WTC11 (cell line): ENCODE measurements around the gene CLEC16A.

Experiments
- CBFB ChIP-seq: sonication (generic); formaldehyde crosslinking; IDR thresholded peaks from 2 replicates; pipeline ENCODE4 v1.8.1; 2022; ENCODE audit warnings: mild to moderate bottlenecking, low read depth, missing genetic modification reagents
- ESRRA ChIP-seq: sonication (generic); formaldehyde crosslinking; IDR thresholded peaks from 2 replicates; pipeline ENCODE4 v1.8.1; 2022; ENCODE audit warnings: mild to moderate bottlenecking, missing genetic modification reagents, borderline replicate concordance
- GABPB1 ChIP-seq: sonication (generic); formaldehyde crosslinking; IDR thresholded peaks from 2 replicates; pipeline ENCODE4 v1.8.1; 2023; ENCODE audit warnings: mild to moderate bottlenecking, missing genetic modification reagents
- GTF2I ChIP-seq: fragments of 250-450 bp; sonication (Bioruptor Pico); conservative IDR thresholded peaks from 2 replicates; pipeline ENCODE4 v1.4.0; 2021; ENCODE audit warnings: mild to moderate bottlenecking
- KAT7 ChIP-seq: sonication (generic); formaldehyde crosslinking; IDR thresholded peaks from 2 replicates; pipeline ENCODE4 v1.8.1; 2023; ENCODE audit warnings: missing genetic modification reagents, mild to moderate bottlenecking, borderline replicate concordance
- NFE2L1 ChIP-seq: sonication (generic); formaldehyde crosslinking; IDR thresholded peaks from 2 replicates; pipeline ENCODE4 v1.8.1; 2023; ENCODE audit warnings: missing genetic modification reagents
- TP53 ChIP-seq: sonication (generic); formaldehyde crosslinking; IDR thresholded peaks from 2 replicates; pipeline ENCODE4 v1.8.1; 2023; ENCODE audit warnings: mild to moderate bottlenecking, missing genetic modification reagents
- ZNF416 ChIP-seq: fragments of 250-450 bp; sonication (Bioruptor Pico); IDR thresholded peaks from 2 replicates; pipeline ENCODE4 v1.9.0; 2021; ENCODE audit warnings: mild to moderate bottlenecking, inconsistent platforms
- TF ChIP-seq, protein P1 (sequence below): fragments of 200-600 bp; IDR thresholded peaks from 2 replicates; pipeline ENCODE4 v1.8.0; 2022; ENCODE audit warnings: antibody characterized with exemption
- TF ChIP-seq, protein P2 (sequence below): sonication (generic); formaldehyde crosslinking; IDR thresholded peaks from 2 replicates; pipeline ENCODE4 v1.8.1; 2023; ENCODE audit warnings: mild to moderate bottlenecking, missing genetic modification reagents
- TF ChIP-seq, protein P3 (sequence below): fragments of 250-450 bp; sonication (Bioruptor Pico); conservative IDR thresholded peaks from 2 replicates; pipeline ENCODE4 v1.9.0; 2021; ENCODE audit warnings: mild to moderate bottlenecking
- TF ChIP-seq, protein P4 (sequence below): sonication (generic); formaldehyde crosslinking; IDR thresholded peaks from 2 replicates; pipeline ENCODE4 v1.8.0; 2022; ENCODE audit warnings: mild to moderate bottlenecking, missing genetic modification reagents

DNA sequence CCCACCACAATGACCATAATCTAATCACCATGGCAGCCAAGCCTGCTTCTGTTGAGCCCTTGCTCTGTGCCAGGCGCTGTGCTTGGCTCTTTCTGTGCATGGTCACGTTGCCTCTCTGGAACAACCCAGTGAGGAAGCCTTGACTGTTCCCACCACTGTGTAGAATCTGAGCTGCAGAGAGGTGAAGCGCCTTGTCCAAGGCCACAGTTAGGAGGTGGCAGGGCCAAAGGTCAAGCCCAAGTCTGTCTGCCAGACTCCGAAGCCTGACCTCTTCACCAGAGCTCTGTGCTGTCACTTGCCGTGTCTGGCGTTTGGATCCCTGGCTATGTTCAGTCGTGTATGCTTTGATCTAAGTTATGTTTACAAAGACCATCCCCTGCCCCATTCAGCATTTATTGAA is 10.5 kb downstream of the CLEC16A start:
- TF ChIP-seq, protein P1, sequence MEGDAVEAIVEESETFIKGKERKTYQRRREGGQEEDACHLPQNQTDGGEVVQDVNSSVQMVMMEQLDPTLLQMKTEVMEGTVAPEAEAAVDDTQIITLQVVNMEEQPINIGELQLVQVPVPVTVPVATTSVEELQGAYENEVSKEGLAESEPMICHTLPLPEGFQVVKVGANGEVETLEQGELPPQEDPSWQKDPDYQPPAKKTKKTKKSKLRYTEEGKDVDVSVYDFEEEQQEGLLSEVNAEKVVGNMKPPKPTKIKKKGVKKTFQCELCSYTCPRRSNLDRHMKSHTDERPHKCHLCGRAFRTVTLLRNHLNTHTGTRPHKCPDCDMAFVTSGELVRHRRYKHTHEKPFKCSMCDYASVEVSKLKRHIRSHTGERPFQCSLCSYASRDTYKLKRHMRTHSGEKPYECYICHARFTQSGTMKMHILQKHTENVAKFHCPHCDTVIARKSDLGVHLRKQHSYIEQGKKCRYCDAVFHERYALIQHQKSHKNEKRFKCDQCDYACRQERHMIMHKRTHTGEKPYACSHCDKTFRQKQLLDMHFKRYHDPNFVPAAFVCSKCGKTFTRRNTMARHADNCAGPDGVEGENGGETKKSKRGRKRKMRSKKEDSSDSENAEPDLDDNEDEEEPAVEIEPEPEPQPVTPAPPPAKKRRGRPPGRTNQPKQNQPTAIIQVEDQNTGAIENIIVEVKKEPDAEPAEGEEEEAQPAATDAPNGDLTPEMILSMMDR: no peak
- TF ChIP-seq ZNF416 (CRISPR knock-in tag) (no peak), CBFB (CRISPR knock-in tag) (no peak), KAT7 (no peak), GABPB1 (CRISPR knock-in tag) (no peak), NFE2L1 (no peak), TP53 (CRISPR knock-in tag) (no peak), ESRRA (CRISPR knock-in tag) (no peak), GTF2I (CRISPR knock-in tag) (no peak)
- TF ChIP-seq, protein P2, sequence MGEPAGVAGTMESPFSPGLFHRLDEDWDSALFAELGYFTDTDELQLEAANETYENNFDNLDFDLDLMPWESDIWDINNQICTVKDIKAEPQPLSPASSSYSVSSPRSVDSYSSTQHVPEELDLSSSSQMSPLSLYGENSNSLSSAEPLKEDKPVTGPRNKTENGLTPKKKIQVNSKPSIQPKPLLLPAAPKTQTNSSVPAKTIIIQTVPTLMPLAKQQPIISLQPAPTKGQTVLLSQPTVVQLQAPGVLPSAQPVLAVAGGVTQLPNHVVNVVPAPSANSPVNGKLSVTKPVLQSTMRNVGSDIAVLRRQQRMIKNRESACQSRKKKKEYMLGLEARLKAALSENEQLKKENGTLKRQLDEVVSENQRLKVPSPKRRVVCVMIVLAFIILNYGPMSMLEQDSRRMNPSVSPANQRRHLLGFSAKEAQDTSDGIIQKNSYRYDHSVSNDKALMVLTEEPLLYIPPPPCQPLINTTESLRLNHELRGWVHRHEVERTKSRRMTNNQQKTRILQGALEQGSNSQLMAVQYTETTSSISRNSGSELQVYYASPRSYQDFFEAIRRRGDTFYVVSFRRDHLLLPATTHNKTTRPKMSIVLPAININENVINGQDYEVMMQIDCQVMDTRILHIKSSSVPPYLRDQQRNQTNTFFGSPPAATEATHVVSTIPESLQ: no peak
- TF ChIP-seq, protein P3, sequence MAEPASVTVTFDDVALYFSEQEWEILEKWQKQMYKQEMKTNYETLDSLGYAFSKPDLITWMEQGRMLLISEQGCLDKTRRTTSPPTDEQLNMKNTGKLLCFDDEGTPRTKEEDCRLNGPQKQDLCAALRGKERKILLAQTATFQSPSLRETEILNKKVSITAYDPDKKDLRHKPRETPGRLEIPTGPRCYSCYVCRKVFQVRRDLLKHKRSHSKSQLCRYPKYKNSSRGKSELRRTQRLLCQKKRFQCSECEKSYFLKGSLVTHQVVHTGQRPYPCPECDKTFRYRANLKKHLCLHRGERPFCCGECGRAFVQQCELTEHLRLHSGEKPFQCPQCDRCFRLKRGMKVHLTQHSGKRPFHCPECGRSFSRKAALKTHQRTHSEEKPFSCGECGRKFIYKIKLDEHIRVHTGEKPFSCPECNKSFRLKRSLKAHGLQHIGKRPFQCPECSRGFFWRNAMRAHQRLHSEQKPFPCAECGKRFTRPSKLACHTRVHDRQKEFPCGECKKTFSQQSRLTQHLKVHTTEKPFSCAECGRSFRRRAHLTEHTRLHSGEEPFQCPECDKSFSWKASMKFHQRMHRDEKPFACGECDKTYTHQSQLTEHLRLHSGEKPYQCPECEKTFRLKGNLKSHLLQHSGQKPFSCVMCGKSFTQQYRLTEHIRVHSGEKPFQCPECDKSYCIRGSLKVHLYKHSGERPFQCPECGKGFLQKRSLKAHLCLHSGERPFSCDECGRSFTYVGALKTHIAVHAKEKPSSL (CRISPR knock-in tag): no peak
- TF ChIP-seq, protein P4, sequence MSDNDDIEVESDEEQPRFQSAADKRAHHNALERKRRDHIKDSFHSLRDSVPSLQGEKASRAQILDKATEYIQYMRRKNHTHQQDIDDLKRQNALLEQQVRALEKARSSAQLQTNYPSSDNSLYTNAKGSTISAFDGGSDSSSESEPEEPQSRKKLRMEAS: no peak
